Hepatocyte (in vitro differentiated cells): ENCODE results near the gene MAP10.

Source experiments
- EZH2 ChIP-seq: fragments of 200-600 bp; sonication (generic); IDR thresholded peaks from 2 replicates; pipeline ENCODE4 v1.6.1; 2016; ENCODE audit warnings: antibody characterized with exemption, mild to moderate bottlenecking, borderline replicate concordance
- EZH2phosphoT487 ChIP-seq: fragments of 200-600 bp; sonication (generic); IDR thresholded peaks from one replicate; pipeline ENCODE4 v1.6.1; 2018; ENCODE audit warnings: antibody characterized with exemption, mild to moderate bottlenecking, low read depth, moderate library complexity; ENCODE audit not compliant: unreplicated experiment, severe bottlenecking
- TF ChIP-seq, protein P1 (sequence below): fragments of 200-600 bp; sonication (generic); IDR thresholded peaks from 2 replicates; pipeline ENCODE4 v1.5.1; 2016; ENCODE audit warnings: antibody characterized with exemption, mild to moderate bottlenecking; ENCODE audit not compliant: poor library complexity

DNA sequence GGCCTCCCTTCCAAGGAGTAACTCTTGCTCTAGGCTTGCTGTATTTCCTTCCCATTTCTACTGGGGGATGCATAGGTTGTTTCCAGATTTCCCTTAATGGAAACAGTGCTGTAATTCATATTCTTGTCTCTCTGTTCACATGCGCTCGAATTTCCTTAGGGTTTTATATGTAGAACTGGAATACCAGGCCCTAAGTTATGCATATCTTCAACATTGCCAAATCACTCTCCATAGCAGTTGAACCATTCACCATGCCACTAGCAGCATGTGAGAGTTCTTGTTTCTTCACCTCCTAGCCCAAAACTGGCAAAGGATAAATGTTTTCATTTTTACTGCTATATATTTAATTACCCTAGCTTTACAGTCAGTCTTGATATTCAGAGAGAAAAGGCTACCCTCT, 12.8 kb downstream of the MAP10 start:
- TF ChIP-seq, protein P1, sequence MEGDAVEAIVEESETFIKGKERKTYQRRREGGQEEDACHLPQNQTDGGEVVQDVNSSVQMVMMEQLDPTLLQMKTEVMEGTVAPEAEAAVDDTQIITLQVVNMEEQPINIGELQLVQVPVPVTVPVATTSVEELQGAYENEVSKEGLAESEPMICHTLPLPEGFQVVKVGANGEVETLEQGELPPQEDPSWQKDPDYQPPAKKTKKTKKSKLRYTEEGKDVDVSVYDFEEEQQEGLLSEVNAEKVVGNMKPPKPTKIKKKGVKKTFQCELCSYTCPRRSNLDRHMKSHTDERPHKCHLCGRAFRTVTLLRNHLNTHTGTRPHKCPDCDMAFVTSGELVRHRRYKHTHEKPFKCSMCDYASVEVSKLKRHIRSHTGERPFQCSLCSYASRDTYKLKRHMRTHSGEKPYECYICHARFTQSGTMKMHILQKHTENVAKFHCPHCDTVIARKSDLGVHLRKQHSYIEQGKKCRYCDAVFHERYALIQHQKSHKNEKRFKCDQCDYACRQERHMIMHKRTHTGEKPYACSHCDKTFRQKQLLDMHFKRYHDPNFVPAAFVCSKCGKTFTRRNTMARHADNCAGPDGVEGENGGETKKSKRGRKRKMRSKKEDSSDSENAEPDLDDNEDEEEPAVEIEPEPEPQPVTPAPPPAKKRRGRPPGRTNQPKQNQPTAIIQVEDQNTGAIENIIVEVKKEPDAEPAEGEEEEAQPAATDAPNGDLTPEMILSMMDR = no peak
- TF ChIP-seq EZH2phosphoT487 (no peak), EZH2 (no peak)
